Tibial nerve (tissue), 4 donors: ENCODE results near the gene JARID2.

ENCODE experiments used
- EP300 ChIP-seq, 2 donors: sonication (generic); formaldehyde crosslinking; IDR thresholded peaks; one replicate each; pipeline ENCODE4 v1.6.1; 2017; ENCODE audit warnings: antibody characterized with exemption in 2 of 2, mild to moderate bottlenecking in 1 of 2
- POLR2A ChIP-seq, 2 donors: fragments of 450-650 bp; IDR thresholded peaks; one replicate each; pipeline ENCODE4 v1.6.1; 2017; ENCODE audit warnings: antibody characterized with exemption in 2 of 2, mild to moderate bottlenecking in 2 of 2, moderate library complexity in 2 of 2
- TF ChIP-seq, protein P1 (sequence below), 5 experiments: fragments of 200-600 bp in 3 of 5; fragments of 450-650 bp in 2 of 5; sonication (generic) in 3 of 5; IDR thresholded peaks; one replicate each; pipeline ENCODE4 v1.5.1; 2016 to 2019; ENCODE audit warnings: antibody characterized with exemption in 5 of 5, mild to moderate bottlenecking in 3 of 5, moderate library complexity in 2 of 5

GRCh38 chr6:15400572-15401004, 154.7 kb downstream of the JARID2 start:
- TF ChIP-seq, protein P1, sequence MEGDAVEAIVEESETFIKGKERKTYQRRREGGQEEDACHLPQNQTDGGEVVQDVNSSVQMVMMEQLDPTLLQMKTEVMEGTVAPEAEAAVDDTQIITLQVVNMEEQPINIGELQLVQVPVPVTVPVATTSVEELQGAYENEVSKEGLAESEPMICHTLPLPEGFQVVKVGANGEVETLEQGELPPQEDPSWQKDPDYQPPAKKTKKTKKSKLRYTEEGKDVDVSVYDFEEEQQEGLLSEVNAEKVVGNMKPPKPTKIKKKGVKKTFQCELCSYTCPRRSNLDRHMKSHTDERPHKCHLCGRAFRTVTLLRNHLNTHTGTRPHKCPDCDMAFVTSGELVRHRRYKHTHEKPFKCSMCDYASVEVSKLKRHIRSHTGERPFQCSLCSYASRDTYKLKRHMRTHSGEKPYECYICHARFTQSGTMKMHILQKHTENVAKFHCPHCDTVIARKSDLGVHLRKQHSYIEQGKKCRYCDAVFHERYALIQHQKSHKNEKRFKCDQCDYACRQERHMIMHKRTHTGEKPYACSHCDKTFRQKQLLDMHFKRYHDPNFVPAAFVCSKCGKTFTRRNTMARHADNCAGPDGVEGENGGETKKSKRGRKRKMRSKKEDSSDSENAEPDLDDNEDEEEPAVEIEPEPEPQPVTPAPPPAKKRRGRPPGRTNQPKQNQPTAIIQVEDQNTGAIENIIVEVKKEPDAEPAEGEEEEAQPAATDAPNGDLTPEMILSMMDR (IDR thresholded peaks at IDR 0.05) = no peak
- no peak for TF ChIP-seq POLR2A (IDR thresholded peaks at IDR 0.05)
- TF ChIP-seq EP300 (IDR thresholded peaks at IDR 0.05) = peak in 1 of 2 donors; percentile 43
